Activated effector memory CD4-positive, alpha-beta T cell treated with Interleukin-2 at 50 U/mL for 16 hours (primary cell): Measurements from ENCODE around the gene PSKH1.
"Not testable (repeated sequence)": the region's sequence is repeated elsewhere in the genome, so short reads cannot be mapped to it uniquely, and the experiment has no call there.

Source experiments
- DNase-seq: peaks from one replicate; pipeline ENCODE4 v3.0.0-alpha.2; 2020

The PSKH1 gene

GRCh38 chr16:67892375-67892774 is 679 bp upstream of the PSKH1 start:
- DNase-seq, result no peak

DNA sequence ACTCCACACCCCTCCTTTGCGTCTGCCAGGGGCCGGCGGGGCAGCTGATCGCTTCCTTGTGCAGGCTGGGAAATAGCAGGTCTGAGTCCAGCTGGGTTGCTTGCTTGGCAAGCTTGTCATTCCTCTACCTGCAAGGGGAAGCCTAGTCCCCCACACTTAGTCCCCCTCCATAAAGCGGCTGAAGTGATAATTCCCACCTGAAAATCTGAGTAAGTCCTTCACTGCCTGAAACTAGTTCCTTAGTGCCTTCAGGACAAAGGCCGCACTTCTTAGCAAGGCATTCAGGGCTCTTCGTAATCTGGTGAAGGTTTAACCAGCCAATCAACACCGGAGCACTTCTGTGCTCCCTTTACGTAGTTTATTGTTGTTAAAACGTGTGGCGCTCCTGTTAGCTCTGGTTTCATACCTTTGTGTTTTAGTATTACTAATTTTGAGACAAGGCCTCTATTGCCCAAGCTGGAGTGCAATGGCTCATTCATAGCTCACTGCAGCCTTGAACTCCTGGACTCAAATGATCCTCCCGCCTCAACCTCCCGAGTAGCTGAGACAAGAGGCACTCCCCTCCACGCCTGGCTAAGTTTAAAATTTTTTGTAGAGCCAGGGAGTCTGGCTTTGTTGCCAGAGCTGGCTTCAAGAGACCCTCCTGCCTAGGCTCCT is 817 bp downstream of the PSKH1 start:
- DNase-seq, result peak; percentile 6

- no peak for DNase-seq
These were observed 4.2 kb downstream of the PSKH1 start for GRCh38 chr16:67897231-67897630.

- DNase-seq, result no peak
These were observed 8.7 kb downstream of the PSKH1 start for GRCh38 chr16:67901734-67902133.

GRCh38 chr16:67902831-67903230 is 9.8 kb downstream of the PSKH1 start:
- DNase-seq, result no peak

- DNase-seq, result no peak
These were observed 14.5 kb downstream of the PSKH1 start for GRCh38 chr16:67907397-67908180.

DNA sequence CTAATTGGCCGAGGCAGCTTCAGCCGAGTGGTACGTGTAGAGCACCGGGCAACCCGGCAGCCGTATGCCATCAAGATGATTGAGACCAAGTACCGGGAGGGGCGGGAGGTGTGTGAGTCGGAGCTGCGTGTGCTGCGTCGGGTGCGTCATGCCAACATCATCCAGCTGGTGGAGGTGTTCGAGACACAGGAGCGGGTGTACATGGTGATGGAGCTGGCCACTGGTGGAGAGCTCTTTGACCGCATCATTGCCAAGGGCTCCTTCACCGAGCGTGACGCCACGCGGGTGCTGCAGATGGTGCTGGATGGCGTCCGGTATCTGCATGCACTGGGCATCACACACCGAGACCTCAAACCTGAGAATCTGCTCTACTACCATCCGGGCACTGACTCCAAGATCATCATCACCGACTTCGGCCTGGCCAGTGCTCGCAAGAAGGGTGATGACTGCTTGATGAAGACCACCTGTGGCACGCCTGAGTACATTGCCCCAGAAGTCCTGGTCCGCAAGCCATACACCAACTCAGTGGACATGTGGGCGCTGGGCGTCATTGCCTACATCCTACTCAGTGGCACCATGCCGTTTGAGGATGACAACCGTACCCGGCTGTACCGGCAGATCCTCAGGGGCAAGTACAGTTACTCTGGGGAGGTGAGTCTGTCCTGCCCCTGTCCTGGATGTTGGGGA is 16.1 kb downstream of the PSKH1 start:
- DNase-seq, result no peak

- DNase-seq, result no peak
These were observed 17.1 kb downstream of the PSKH1 start for GRCh38 chr16:67910158-67910557.

- DNase-seq, result no peak
These were observed 21.9 kb downstream of the PSKH1 start for GRCh38 chr16:67914758-67915495.

- not testable (repeated sequence) for DNase-seq
These were observed 22.4 kb downstream of the PSKH1 start for GRCh38 chr16:67915496-67915769.

GRCh38 chr16:67915831-67916723 is 23.0 kb downstream of the PSKH1 start:
- DNase-seq, result no peak

- DNase-seq, result no peak
These were observed 24.2 kb downstream of the PSKH1 start for GRCh38 chr16:67917140-67917851.

DNA sequence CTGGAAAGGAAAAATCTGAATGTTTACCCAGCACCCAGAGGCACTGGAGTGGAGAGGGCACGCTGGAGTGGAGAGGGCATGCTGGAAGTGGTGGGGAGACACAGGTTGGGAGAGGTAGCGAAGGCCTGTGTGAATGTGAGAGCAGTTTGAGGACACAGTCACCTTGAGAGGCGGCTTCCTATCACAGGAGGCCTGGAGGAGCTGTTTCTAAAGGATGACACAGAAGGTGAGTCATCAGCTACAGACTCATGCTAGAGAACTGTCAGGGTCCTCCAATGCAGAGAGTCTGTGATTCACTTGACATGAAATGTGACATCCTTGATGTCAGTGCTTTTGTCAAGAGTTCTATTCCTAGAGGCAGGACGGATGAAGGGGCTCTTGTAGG is 24.8 kb downstream of the PSKH1 start:
- DNase-seq, result no peak

DNA sequence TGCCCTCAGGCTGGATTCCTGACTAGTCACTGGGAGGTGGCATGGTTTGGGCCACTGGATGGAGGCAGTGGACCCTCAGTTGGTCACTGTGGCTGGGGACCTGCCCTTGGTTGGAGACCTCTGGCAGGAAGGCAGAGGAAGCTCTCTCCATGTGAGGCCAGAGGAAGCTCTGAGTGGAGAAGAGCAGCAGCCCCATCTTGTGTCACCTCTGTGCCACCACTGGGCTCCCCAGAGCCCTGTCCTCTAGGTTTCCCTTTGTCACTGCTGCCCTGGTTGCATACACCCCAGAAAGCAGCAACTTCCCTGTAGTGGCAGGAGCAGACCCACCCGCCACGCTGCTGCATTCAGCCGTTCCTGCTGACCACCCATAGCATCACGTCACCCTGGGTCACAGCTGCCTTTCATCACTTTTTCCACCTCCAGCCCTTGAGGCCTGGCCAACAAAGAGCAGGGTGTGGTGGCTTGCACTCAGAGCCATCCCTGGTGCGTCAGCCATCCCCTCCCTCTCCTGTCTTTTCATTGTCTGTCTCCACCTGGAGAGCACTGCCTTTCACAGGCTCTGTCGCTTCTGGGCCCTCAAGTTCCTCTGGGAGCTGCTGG is 26.7 kb downstream of the PSKH1 start:
- no peak for DNase-seq

GRCh38 chr16:67922221-67922620 is 29.2 kb downstream of the PSKH1 start:
- no peak for DNase-seq

DNA sequence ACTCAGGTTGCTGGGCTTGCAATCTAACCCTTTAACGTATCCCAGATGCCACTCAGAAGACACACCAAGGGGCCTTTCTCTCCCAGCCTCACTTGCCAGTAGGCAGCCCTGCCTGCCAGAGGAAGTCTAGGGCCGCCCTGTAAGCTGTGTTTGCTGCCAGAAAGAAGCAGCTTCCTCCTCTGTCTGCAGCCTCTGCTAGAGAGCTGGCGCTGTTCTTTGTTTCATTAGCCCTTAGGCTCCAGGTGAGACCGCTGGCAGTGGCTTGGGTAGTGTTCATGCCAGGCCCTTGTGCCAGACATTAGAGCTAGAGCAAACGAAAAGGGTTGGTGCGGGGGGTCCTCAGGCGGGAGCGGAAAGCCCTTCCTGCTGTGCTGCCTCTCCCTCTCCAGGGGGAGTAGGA is 29.7 kb downstream of the PSKH1 start:
- DNase-seq, result no peak

- DNase-seq, result no peak
These were observed 30.5 kb downstream of the PSKH1 start for GRCh38 chr16:67923414-67924116.

DNA sequence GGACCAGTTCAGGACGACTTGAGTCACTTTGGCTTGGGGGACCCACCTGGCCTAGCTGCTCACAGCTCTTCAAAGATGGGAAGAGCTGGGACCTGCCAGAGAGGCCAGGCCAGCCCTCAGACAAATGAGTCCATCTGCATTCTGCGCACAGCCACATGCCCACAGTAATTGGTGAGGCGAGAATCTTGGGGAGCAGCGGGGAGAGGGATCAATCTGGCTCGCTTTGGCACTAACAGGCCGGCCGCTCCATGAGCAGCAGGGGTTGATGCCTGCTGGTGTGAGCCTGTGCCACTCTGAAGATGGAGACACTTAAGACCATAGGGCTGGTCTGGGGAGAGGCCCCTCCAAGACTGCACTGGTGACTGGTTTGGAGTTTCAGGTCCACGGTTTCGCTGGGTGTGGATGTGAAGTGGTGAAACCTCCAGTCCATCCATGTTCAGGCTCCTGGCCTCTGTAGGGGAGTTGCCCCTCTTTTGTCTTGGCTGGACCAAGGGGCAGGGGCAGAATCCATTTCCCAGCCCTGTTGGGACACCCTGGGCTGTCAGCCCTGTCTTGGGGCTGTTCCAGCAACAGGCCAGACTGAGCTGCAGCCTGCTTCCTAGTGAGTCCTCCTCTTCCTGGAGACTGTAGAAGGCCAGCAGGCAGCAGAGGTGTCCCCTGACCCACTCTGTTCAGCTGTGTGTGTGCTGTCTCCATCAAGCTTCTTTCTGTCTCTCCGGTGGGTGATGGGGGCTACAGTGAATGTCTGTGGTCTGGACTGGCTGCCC is 31.3 kb downstream of the PSKH1 start:
- no peak for DNase-seq

DNA sequence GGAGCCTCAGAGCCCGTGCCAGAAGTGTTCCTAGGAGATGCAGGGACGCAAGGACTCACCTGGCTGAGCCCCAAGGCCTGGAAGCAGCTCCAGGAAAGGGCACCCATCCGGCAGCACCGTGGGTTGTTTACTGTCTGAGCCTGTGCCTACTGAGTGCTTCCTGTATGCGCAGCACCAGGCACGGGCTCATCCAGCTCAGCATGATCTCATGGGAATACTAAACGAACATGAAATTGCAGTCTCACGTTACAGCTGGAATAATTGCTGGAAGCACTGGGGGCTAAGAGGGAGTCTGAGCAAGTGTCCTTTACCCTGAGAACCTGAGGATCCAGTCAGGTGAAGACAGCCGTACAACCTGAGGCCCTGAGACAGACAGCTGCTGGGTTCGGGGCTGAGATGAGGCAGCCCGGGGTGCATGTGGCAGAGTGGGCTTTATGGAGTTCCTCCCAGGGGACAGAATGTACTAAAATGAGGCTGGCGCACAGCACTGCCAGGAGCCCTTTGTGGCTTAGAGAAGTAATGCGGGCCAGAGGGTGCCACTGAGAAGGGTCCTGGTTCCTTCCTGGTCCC is 33.2 kb downstream of the PSKH1 start:
- DNase-seq, result no peak
